Measurements from ENCODE around the gene TRAPPC5. TPM values are rescaled to one million over a fixed set of nuclear protein-coding genes. Genes with fewer than 3 reads are reported as not detected.

The TRAPPC5 gene
- polyA plus RNA-seq, 1 of the 3 experiments (the other 2 are of a cell fraction) = 49.4 TPM

- no peaks in the 10 kb centered on the region for H4K20me1 ChIP-seq (ENCODE audit: insufficient read depth)
- H2AFZ ChIP-seq (ENCODE audit: low read depth) = no peak overlapping the region
- H3K36me3 ChIP-seq (replicated peaks in 1 of 2; ENCODE audit: control insufficient read depth in 1 of 2, insufficient read depth in 2 of 2, low read length in 1 of 2) = no peaks in the 10 kb centered on the region
- CTCF ChIA-PET = no interaction called here
- no peaks in the 10 kb centered on the region for H3K9me3 ChIP-seq
- H3K79me2 ChIP-seq (ENCODE audit: insufficient read depth) = no peaks in the 10 kb centered on the region
- no peaks in the 10 kb centered on the region for H3F3A ChIP-seq (replicated peaks; ENCODE audit: insufficient read depth)
- no peak overlapping the region for H3K9ac ChIP-seq
- H3K4me1 ChIP-seq (ENCODE audit: control insufficient read depth in 1 of 2, insufficient read depth in 2 of 2, low read depth in 1 of 2, low read length in 1 of 2) = no peaks in the 10 kb centered on the region
- H3K27me3 ChIP-seq (ENCODE audit: insufficient read depth) = peaks cover 57% of the 10 kb centered on the region
- POLR2A ChIA-PET = no interaction called here
- 19% methylated on average over 11 of the region's 11 CpGs for WGBS (ENCODE audit: low lambda C conversion rate)
- no peak overlapping the region for H3K4me2 ChIP-seq
- no peak overlapping the region for H3K27ac ChIP-seq (ENCODE audit: low read depth in 2 of 2, low read length in 1 of 2)
- no peak overlapping the region for H3K4me3 ChIP-seq (ENCODE audit: low read depth in 2 of 2, low read length in 1 of 2)
- no peaks in the 10 kb centered on the region for H3K9me2 ChIP-seq
- TF ChIP-seq FOSL2 (IDR thresholded peaks at IDR 0.05; ENCODE audit: borderline replicate concordance, low read depth) (no peak), MAX (IDR thresholded peaks at IDR 0.05; ENCODE audit: low read depth) (no peak), JUND (IDR thresholded peaks at IDR 0.05) (no peak), NRF1 (IDR thresholded peaks at IDR 0.05; ENCODE audit: low read depth, low read length) (no peak), RXRA (IDR thresholded peaks at IDR 0.05; ENCODE audit: borderline replicate concordance, low read depth) (no peak), CHD2 (IDR thresholded peaks at IDR 0.05; ENCODE audit: low read length, partially characterized antibody) (no peak)
- no peak for DNase-seq
Observed at GRCh38 chr19:7737215-7737614, 56.6 kb downstream of the TRAPPC5 start.

Other genes with a start within 250 kb of the TRAPPC5 start
- gene PEX11G, start 191.8 kb upstream of the TRAPPC5 start, polyA plus RNA-seq (2012; rRNA removed) = 6.1 and 6.4 TPM in 2 replicates
- gene ZNF358, start 164.7 kb upstream of the TRAPPC5 start, polyA plus RNA-seq (2012; rRNA removed) = 29.7 and 49.3 TPM in 2 replicates
- gene MCOLN1, start 158.2 kb upstream of the TRAPPC5 start, polyA plus RNA-seq (2012; rRNA removed) = 28.4 and 28.9 TPM in 2 replicates
- gene PNPLA6, start 145.1 kb upstream of the TRAPPC5 start, polyA plus RNA-seq (2012; rRNA removed) = 40.5 and 90.5 TPM in 2 replicates
- 0.05 and 0.08 TPM in 2 replicates for gene CAMSAP3, start 85.0 kb upstream of the TRAPPC5 start, polyA plus RNA-seq (2012; rRNA removed)
- 36.5 and 43.3 TPM in 2 replicates for gene XAB2, start 51.3 kb upstream of the TRAPPC5 start, polyA plus RNA-seq (2012; rRNA removed)
- gene PET100, start 51.0 kb upstream of the TRAPPC5 start, polyA plus RNA-seq (2012; rRNA removed) = 48.1 and 54.0 TPM in 2 replicates
- gene PCP2, start 47.1 kb upstream of the TRAPPC5 start, polyA plus RNA-seq (2012; rRNA removed) = not detected in 2 replicates
- gene STXBP2, start 43.7 kb upstream of the TRAPPC5 start, polyA plus RNA-seq (2012; rRNA removed) = 1.3 and 4.7 TPM in 2 replicates
- not detected in 2 replicates for gene RETN, start 11.8 kb upstream of the TRAPPC5 start, polyA plus RNA-seq (2012; rRNA removed)
- not detected in 2 replicates for gene MCEMP1, start 3.7 kb upstream of the TRAPPC5 start, polyA plus RNA-seq (2012; rRNA removed)
- gene FCER2, start 21.3 kb downstream of the TRAPPC5 start, polyA plus RNA-seq (2012; rRNA removed) = not detected in 2 replicates
- gene CLEC4G, start 51.3 kb downstream of the TRAPPC5 start, polyA plus RNA-seq (2012; rRNA removed) = not detected in 2 replicates
- gene CD209, start 66.7 kb downstream of the TRAPPC5 start, polyA plus RNA-seq (2012; rRNA removed) = not detected in 2 replicates
- not detected in 2 replicates for gene CLEC4M, start 82.4 kb downstream of the TRAPPC5 start, polyA plus RNA-seq (2012; rRNA removed)
- 8.5 and 9.7 TPM in 2 replicates for gene EVI5L, start 149.4 kb downstream of the TRAPPC5 start, polyA plus RNA-seq (2012; rRNA removed)
- 0.10 and 0.18 TPM in 2 replicates for gene PRR36, start 193.6 kb downstream of the TRAPPC5 start, polyA plus RNA-seq (2012; rRNA removed)
- 0.02 and 0.23 TPM in 2 replicates for gene LRRC8E, start 207.7 kb downstream of the TRAPPC5 start, polyA plus RNA-seq (2012; rRNA removed)
- gene MAP2K7, start 223.0 kb downstream of the TRAPPC5 start, polyA plus RNA-seq (2012; rRNA removed) = 13.0 and 13.6 TPM in 2 replicates
- gene TGFBR3L, start 234.0 kb downstream of the TRAPPC5 start, polyA plus RNA-seq (2012; rRNA removed) = 0.78 and 0.87 TPM in 2 replicates
- gene SNAPC2, start 239.5 kb downstream of the TRAPPC5 start, polyA plus RNA-seq (2012; rRNA removed) = 29.7 and 38.7 TPM in 2 replicates
- gene CTXN1, start 245.3 kb downstream of the TRAPPC5 start, polyA plus RNA-seq (2012; rRNA removed) = 28.3 and 53.8 TPM in 2 replicates